Mesothelial cell of epicardium (in vitro differentiated cells): Measurements from ENCODE around the gene AP3B1. TPM values are rescaled to one million over a fixed set of nuclear protein-coding genes. Genes with fewer than 3 reads are reported as not detected.

Source experiments
- DNase-seq, 2 experiments: peaks; one replicate each; pipeline ENCODE4 v3.0.0; 2021; ENCODE audit warnings: low spot score in 2 of 2; ENCODE audit not compliant: unreplicated experiment in 2 of 2
- H3K27ac Mint-ChIP-seq: 2 replicates; pipeline ENCODE4 v1.8.0; 2021; ENCODE audit warnings: mixed read lengths
- H3K27me3 Mint-ChIP-seq: 2 replicates; pipeline ENCODE4 v1.8.0; 2021; ENCODE audit warnings: low read depth, mixed read lengths
- H3K36me3 Mint-ChIP-seq: 2 replicates; pipeline ENCODE4 v1.8.0; 2021; ENCODE audit warnings: mixed read lengths
- H3K4me1 Mint-ChIP-seq: 2 replicates; pipeline ENCODE4 v1.8.0; 2021; ENCODE audit warnings: mixed read lengths
- H3K4me3 Mint-ChIP-seq: 2 replicates; pipeline ENCODE4 v1.8.0; 2021; ENCODE audit warnings: mild to moderate bottlenecking, moderate library complexity, mixed read lengths
- H3K9me3 Mint-ChIP-seq: 2 replicates; pipeline ENCODE4 v1.8.0; 2021; ENCODE audit warnings: mixed read lengths
- total RNA-seq: library from RNA; stranded (reverse); gene quantifications from 3 replicates; pipeline ENCODE4 v1.2.1, GENCODE V29; 2021
- TF ChIP-seq, protein P1 (sequence below): fragments of 200-600 bp; sonication (generic); IDR thresholded peaks from one replicate; pipeline ENCODE4 v1.5.0; 2021; ENCODE audit warnings: antibody characterized with exemption; ENCODE audit not compliant: unreplicated experiment

AP3B1 gene
- total RNA-seq, 1 donor from 2014 or later, result 50.6 TPM

DNA sequence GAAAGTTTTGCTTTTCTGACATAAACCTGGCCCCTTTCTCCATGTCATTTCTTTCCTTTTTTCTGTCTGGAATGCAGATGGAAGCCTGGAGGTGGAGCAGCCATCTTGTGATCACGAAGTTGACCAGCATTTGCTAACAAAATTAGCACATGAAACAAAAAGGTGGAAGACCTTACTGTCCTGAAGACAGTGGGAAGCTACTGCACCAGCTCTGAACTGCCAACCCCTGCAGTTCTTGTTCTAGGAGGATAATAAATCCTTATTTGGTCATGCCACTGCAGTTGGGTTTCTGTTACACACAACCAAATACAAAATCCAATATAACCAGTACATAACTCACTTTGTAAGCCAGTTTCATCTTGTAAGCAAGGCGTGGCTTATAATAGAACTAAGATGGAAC, 269.0 kb downstream of the AP3B1 start:
- peaks cover 19% of the 10 kb centered on the region for H3K36me3 Mint-ChIP-seq
- H3K4me1 Mint-ChIP-seq, result no peaks in the 10 kb centered on the region
- no peaks in the 10 kb centered on the region for H3K9me3 Mint-ChIP-seq
- no peaks in the 10 kb centered on the region for H3K27me3 Mint-ChIP-seq
- H3K27ac Mint-ChIP-seq, result no peak overlapping the region
- DNase-seq, result no peak
- TF ChIP-seq, protein P1, sequence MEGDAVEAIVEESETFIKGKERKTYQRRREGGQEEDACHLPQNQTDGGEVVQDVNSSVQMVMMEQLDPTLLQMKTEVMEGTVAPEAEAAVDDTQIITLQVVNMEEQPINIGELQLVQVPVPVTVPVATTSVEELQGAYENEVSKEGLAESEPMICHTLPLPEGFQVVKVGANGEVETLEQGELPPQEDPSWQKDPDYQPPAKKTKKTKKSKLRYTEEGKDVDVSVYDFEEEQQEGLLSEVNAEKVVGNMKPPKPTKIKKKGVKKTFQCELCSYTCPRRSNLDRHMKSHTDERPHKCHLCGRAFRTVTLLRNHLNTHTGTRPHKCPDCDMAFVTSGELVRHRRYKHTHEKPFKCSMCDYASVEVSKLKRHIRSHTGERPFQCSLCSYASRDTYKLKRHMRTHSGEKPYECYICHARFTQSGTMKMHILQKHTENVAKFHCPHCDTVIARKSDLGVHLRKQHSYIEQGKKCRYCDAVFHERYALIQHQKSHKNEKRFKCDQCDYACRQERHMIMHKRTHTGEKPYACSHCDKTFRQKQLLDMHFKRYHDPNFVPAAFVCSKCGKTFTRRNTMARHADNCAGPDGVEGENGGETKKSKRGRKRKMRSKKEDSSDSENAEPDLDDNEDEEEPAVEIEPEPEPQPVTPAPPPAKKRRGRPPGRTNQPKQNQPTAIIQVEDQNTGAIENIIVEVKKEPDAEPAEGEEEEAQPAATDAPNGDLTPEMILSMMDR, result no peak
- H3K4me3 Mint-ChIP-seq, result no peak overlapping the region

DNA sequence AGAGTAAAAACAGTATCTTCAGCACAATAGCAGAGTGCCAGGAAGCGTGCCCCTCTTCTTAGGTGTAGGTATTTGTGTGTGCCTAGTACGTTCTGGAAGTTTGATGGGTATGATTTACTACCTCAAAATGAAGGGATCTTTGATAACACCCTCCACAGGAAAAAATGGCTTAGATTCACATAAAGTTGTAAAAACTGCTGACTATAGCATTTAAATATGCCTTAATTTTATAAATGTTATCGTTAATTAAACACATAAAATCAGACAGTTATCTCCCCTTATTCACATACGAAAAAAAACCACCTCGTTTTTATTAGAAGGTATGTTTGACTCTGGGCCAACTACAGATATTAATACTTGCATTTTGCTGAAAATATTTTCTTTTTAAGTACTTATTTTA, 274.8 kb downstream of the AP3B1 start:
- TF ChIP-seq, protein P1, result no peak
- Mint-ChIP-seq H3K27me3 (no peaks in the 10 kb centered on the region), H3K36me3 (peaks cover 2% of the 10 kb centered on the region), H3K4me1 (no peaks in the 10 kb centered on the region), H3K27ac (no peak overlapping the region), H3K4me3 (no peak overlapping the region), H3K9me3 (no peaks in the 10 kb centered on the region)
- DNase-seq, result no peak

DNA sequence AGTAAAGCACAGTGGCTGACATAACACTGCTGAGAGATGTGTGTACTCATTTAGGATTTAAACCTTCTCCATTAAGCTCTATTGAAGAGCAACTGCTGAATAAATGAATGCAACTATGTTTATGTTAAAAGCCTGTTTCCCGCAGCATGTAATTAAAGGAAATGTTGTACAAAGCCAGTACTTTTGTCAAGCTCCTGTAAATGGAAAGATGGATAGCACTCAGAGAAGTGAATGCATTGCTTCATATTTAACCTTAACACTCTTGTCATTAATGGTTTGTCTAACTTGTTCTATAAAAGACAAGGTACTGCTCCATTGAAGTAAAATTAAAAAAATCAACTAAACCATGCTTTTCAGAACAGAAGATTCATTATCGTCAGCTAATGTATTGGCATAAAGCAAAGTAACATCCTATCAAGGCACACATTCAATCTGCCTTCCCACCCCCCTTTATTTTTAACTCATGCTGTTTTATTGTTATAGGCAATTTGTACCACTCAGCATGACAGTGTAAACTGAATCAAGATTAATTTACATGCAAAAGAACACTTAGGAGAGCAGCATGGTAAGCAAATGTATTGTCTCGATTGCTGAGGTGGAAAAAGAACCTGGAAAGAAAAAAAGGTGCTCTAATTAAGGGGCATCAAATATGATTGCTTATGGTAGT, 277.5 kb downstream of the AP3B1 start:
- H3K4me1 Mint-ChIP-seq, result no peaks in the 10 kb centered on the region
- no peak for DNase-seq
- H3K9me3 Mint-ChIP-seq, result no peaks in the 10 kb centered on the region
- no peaks in the 10 kb centered on the region for H3K27me3 Mint-ChIP-seq
- peaks cover 2% of the 10 kb centered on the region for H3K36me3 Mint-ChIP-seq
- TF ChIP-seq, protein P1, result no peak
- no peak overlapping the region for H3K27ac Mint-ChIP-seq
- H3K4me3 Mint-ChIP-seq, result no peak overlapping the region

- Mint-ChIP-seq H3K4me3 (no peak overlapping the region), H3K9me3 (no peaks in the 10 kb centered on the region), H3K27me3 (no peaks in the 10 kb centered on the region), H3K4me1 (peaks cover under 1% of the 10 kb centered on the region), H3K36me3 (peaks cover 2% of the 10 kb centered on the region), H3K27ac (no peak overlapping the region)
- no peak for DNase-seq
- TF ChIP-seq, protein P1, result no peak
These were observed 284.5 kb downstream of the AP3B1 start for GRCh38 chr5:78009937-78010527.

DNA sequence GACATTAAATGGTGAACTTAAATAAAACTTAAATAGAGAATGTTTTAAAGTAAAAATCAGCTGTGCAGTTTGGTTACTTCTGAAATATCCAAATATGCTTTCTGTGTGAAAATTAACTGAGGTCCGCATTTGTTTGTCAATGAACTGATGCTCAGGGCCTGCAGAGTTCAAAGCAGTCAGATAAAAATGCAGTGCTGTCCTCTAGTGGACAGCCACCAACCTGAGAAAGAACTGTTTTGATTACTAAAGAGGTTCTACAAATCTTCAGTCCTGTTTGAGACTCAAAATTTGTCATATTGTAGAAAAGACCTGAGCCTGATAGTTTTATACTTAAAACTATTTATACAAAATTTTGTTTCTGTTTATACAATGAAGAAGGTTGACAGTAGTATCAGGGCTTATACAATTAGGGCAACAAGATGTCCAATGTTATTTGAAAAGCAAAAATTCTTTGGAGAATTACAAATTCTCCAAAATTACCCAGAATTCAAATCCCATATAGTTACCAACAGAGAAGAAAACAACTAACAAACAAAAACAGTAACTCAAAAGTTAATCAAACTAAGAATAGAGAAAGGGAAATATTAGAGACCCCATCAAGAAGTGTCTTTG, 286.0 kb downstream of the AP3B1 start:
- Mint-ChIP-seq H3K36me3 (no peaks in the 10 kb centered on the region), H3K4me3 (no peak overlapping the region), H3K27ac (no peak overlapping the region), H3K27me3 (no peaks in the 10 kb centered on the region), H3K4me1 (peaks cover 9% of the 10 kb centered on the region), H3K9me3 (no peaks in the 10 kb centered on the region)
- TF ChIP-seq, protein P1, result peak; percentile 40
- no peak for DNase-seq
